GM23248 (cell line): ENCODE results near the gene ZNF804B.

Experiments used
- EZH2 ChIP-seq: fragments of 200-600 bp; sonication (generic); IDR thresholded peaks from 2 replicates; pipeline ENCODE4 v1.6.1; 2018; ENCODE audit warnings: antibody characterized with exemption, mild to moderate bottlenecking; ENCODE audit not compliant: insufficient read depth, poor library complexity, severe bottlenecking
- EZH2phosphoT487 ChIP-seq: fragments of 200-600 bp; sonication (generic); IDR thresholded peaks from 2 replicates; pipeline ENCODE4 v1.6.1; 2018; ENCODE audit warnings: antibody characterized with exemption, moderate library complexity, mild to moderate bottlenecking, low read depth; ENCODE audit not compliant: insufficient read depth

- TF ChIP-seq EZH2 (no peak), EZH2phosphoT487 (no peak)
Measured at GRCh38 chr7:89133357-89133756, 373.9 kb downstream of the ZNF804B start.
